IMR-90 (cell line): ENCODE measurements around the gene ACTL6B. TPM values are rescaled to one million over a fixed set of nuclear protein-coding genes. Genes with fewer than 3 reads are reported as not detected.

Experiments
- ATAC-seq: fragments of 200-7000 bp; cut with Tn5 transposase; 2 replicates; pipeline ENCODE4 v1.9.1; 2020; ENCODE audit warnings: low read depth, mild to moderate bottlenecking, moderate library complexity
- BruUV-seq: library from RNA; stranded (reverse); fragments of 400-500 nt; replicated peaks from 2 replicates; lab custom pipeline; 2021; lab: Mats Ljungman, UMichigan
- CTCF ChIA-PET: fragments of 300-600 bp; formaldehyde crosslinking; extraction: SDS; loops from one replicate; lab custom pipeline; 2021; ENCODE audit warnings: antibody characterized with exemption; lab: Yijun Ruan, JAX
- POLR2A ChIA-PET: fragments of 300-600 bp; sonication (Branson Sonifier 250); formaldehyde crosslinking; loops from one replicate; lab custom pipeline; 2022; ENCODE audit warnings: antibody characterized with exemption; ENCODE audit not compliant: unreplicated experiment; lab: Charles Lee
- DNase-seq: peaks from one replicate; pipeline ENCODE4 v3.0.0; 2013
- H2AFZ ChIP-seq: replicated peaks from 2 replicates; pipeline ENCODE3; 2013; ENCODE audit warnings: low read length, mild to moderate bottlenecking; ENCODE audit not compliant: poor library complexity
- H2AK5ac ChIP-seq: 2 replicates; pipeline ENCODE4 v1.6.1; 2013; ENCODE audit warnings: low read depth, low read length, inconsistent platforms
- H2AK9ac ChIP-seq: replicated peaks from 2 replicates; pipeline ENCODE3; 2013; ENCODE audit warnings: mild to moderate bottlenecking, low read depth, low read length, moderate library complexity; ENCODE audit not compliant: poor library complexity
- H2BK120ac ChIP-seq: 2 replicates; pipeline ENCODE4 v1.6.1; 2013; ENCODE audit warnings: low read depth, low read length, inconsistent platforms
- H2BK15ac ChIP-seq: 3 replicates; pipeline ENCODE4 v1.6.1; 2013; ENCODE audit warnings: low read depth, low read length, inconsistent platforms
- H2BK20ac ChIP-seq: 2 replicates; pipeline ENCODE4 v1.6.1; 2013; ENCODE audit warnings: low read depth, mild to moderate bottlenecking, inconsistent platforms, low read length, moderate library complexity
- H2BK5ac ChIP-seq: 2 replicates; pipeline ENCODE4 v1.6.1; 2013; ENCODE audit warnings: mild to moderate bottlenecking, low read depth, low read length, inconsistent platforms; ENCODE audit not compliant: poor library complexity, severe bottlenecking
- H3K14ac ChIP-seq: replicated peaks from 2 replicates; pipeline ENCODE4 v1.6.1; 2013; ENCODE audit warnings: low read depth, low read length, inconsistent platforms
- H3K18ac ChIP-seq: 2 replicates; pipeline ENCODE4 v1.6.1; 2013; ENCODE audit warnings: low read depth, low read length, control low read depth
- H3K23ac ChIP-seq: 2 replicates; pipeline ENCODE4 v1.6.1; 2013; ENCODE audit warnings: low read depth, low read length, inconsistent platforms
- H3K27ac ChIP-seq: 2 replicates; pipeline ENCODE4 v1.5.1; 2013; ENCODE audit warnings: mild to moderate bottlenecking, control low read depth, low read length; ENCODE audit not compliant: insufficient read depth
- H3K27me3 ChIP-seq: 2 replicates; pipeline ENCODE4 v1.6.1; 2013; ENCODE audit warnings: low read length; ENCODE audit not compliant: control insufficient read depth, insufficient read depth
- H3K36me3 ChIP-seq: 2 replicates; pipeline ENCODE4 v1.6.1; 2013; ENCODE audit warnings: low read length, mixed read lengths; ENCODE audit not compliant: control insufficient read depth, insufficient read depth
- H3K4ac ChIP-seq: 2 replicates; pipeline ENCODE4 v1.6.1; 2013; ENCODE audit warnings: low read depth, low read length, inconsistent platforms
- H3K4me1 ChIP-seq: 2 replicates; pipeline ENCODE4 v1.6.1; 2013; ENCODE audit warnings: low read length, mixed read lengths; ENCODE audit not compliant: control insufficient read depth, insufficient read depth
- H3K4me2 ChIP-seq: 2 replicates; pipeline ENCODE4 v1.6.1; 2013; ENCODE audit warnings: low read depth, mild to moderate bottlenecking, control low read depth, low read length, moderate library complexity
- H3K4me3 ChIP-seq: 2 replicates; pipeline ENCODE4 v1.5.1; 2013; ENCODE audit warnings: low read depth, mild to moderate bottlenecking, control low read depth, low read length, moderate library complexity; ENCODE audit not compliant: insufficient read depth
- H3K56ac ChIP-seq: 2 replicates; pipeline ENCODE4 v1.6.1; 2013; ENCODE audit warnings: low read length, inconsistent platforms; ENCODE audit not compliant: insufficient read depth; ENCODE audit errors: extremely low read depth
- H3K79me1 ChIP-seq, 2 experiments: 2 replicates each; pipeline ENCODE4 v1.6.1; 2013; ENCODE audit warnings: low read length in 2 of 2, inconsistent platforms in 1 of 2, low read depth in 1 of 2
- H3K9ac ChIP-seq: 2 replicates; pipeline ENCODE4 v1.6.1; 2013; ENCODE audit warnings: low read depth, low read length, control low read depth
- H3K9me1 ChIP-seq: 2 replicates; pipeline ENCODE4 v1.6.1; 2013; ENCODE audit warnings: low read length, inconsistent platforms; ENCODE audit not compliant: insufficient read depth
- H3K9me3 ChIP-seq: 2 replicates; pipeline ENCODE4 v1.6.1; 2013; ENCODE audit warnings: low read length; ENCODE audit not compliant: control insufficient read depth, insufficient read depth
- H4K20me1 ChIP-seq: 2 replicates; pipeline ENCODE4 v1.6.1; 2013; ENCODE audit warnings: low read length, inconsistent platforms; ENCODE audit not compliant: insufficient read depth
- H4K5ac ChIP-seq: 2 replicates; pipeline ENCODE4 v1.6.1; 2013; ENCODE audit warnings: mild to moderate bottlenecking, low read depth, low read length, control low read depth
- H4K8ac ChIP-seq, 2 experiments: 2 replicates each; pipeline ENCODE4 v1.6.1; 2013; ENCODE audit warnings: low read depth in 2 of 2, low read length in 2 of 2, control low read depth in 1 of 2, inconsistent platforms in 1 of 2
- H4K91ac ChIP-seq: 2 replicates; pipeline ENCODE4 v1.6.1; 2013; ENCODE audit warnings: low read depth, low read length, inconsistent platforms; ENCODE audit not compliant: insufficient read depth
- USF2 ChIP-seq: fragments of 150-350 bp; IDR thresholded peaks from 2 replicates; pipeline ENCODE4 v1.6.1; 2017; ENCODE audit warnings: mild to moderate bottlenecking, antibody characterized with exemption, low read length, low read depth
- WGBS, 2 experiments: methylation state at CpG; one replicate each; pipeline versions ENCODE4 v1.1.5 to v1.1.7; 2013; ENCODE audit warnings: missing lambda C conversion rate in 2 of 2; ENCODE audit not compliant: insufficient read length in 1 of 2; ENCODE audit errors: extremely low coverage in 2 of 2; 5-methylcytosine and 5-hydroxymethylcytosine counted together
- dilution Hi-C: fragments of 300-500 bp; cut with HindIII; formaldehyde crosslinking; loops from one replicate; pipeline ENCODE4 v1.14.3; 2018; ENCODE audit warnings: low sequenced_read_pairs; ENCODE audit not compliant: unreplicated experiment
- in situ Hi-C: fragments of 300-500 bp; cut with MboI; formaldehyde crosslinking; loops from 3 replicates; pipeline ENCODE4 v1.14.3; 2019; ENCODE audit warnings: low sequenced_read_pairs, inconsistent platforms, mixed read lengths
- intact Hi-C: fragments of 100-400 bp; cut with micrococcal nuclease; formaldehyde crosslinking; loops from 2 replicates; pipeline ENCODE4 v1.10.0; 2022
- polyA plus RNA-seq, 3 experiments: library from polyadenylated mRNA; depleted of rRNA; stranded (reverse); fragments of >200 nt; gene quantifications; 2 replicates each; pipeline ENCODE4 v1.2.3, GENCODE V29; 2012; ENCODE audit warnings: low replicate concordance in 1 of 3
- total RNA-seq: library from RNA; depleted of rRNA; stranded (reverse); fragments of >200 nt; gene quantifications from 2 replicates; pipeline ENCODE4 v1.2.3, GENCODE V29; 2012

Gene ACTL6B
- total and polyA plus RNA-seq, 2 of the 4 experiments (the other 2 are of a cell fraction): not detected

- no peak for TF ChIP-seq USF2
- in situ Hi-C loops (loop anchor here (10.0 kb wide), 1 partner anchor 231 kb away; the partner anchor contains the start of gene SPACDR), intact Hi-C loops (no loop called here), dilution Hi-C loops (no loop called here)
- DNase-seq (no peak), ATAC-seq (no peak)
- no peak overlapping the region for H4K8ac ChIP-seq
- H3K4me1 ChIP-seq: peaks cover 14% of the 10 kb centered on the region
- POLR2A ChIA-PET: no interaction called here
- H2BK5ac ChIP-seq: no peak overlapping the region
- no peak overlapping the region for H4K91ac ChIP-seq
- H3K9me3 ChIP-seq: no peaks in the 10 kb centered on the region
- H2AK9ac ChIP-seq: no peak overlapping the region
- H2BK15ac ChIP-seq: no peak overlapping the region
- no peak overlapping the region for H3K4me3 ChIP-seq
- H4K20me1 ChIP-seq: peaks cover 23% of the 10 kb centered on the region
- H3K36me3 ChIP-seq: no peaks in the 10 kb centered on the region; the same call in 1 of the 2 replicates
- peaks cover 5% of the 10 kb centered on the region; the same call in 1 of the 2 replicates for H3K27me3 ChIP-seq
- H4K5ac ChIP-seq: no peak overlapping the region
- no peak overlapping the region for H2BK20ac ChIP-seq
- no peak overlapping the region for H2AFZ ChIP-seq
- no peak overlapping the region for H3K18ac ChIP-seq
- H2AK5ac ChIP-seq: no peak overlapping the region
- CTCF ChIA-PET: interaction anchor here (0.7 to 1.5 kb wide), 3 partner anchors 10 to 156 kb away, joined by 3 to 4 read pairs (median 4); partner anchors contain the start of genes POP7 and SLC12A9
- H3K4me2 ChIP-seq: no peak overlapping the region
- no peak overlapping the region for H3K14ac ChIP-seq
- no peak overlapping the region for H3K56ac ChIP-seq
- no peak overlapping the region for H3K27ac ChIP-seq
- WGBS, 2 experiments: 70% methylated on average over 2 of the region's 6 CpGs; no CpG with 5 or more reads in 1 of the 2 experiments
- no peaks in the 10 kb centered on the region for H3K9me1 ChIP-seq
- H3K4ac ChIP-seq: no peak overlapping the region
- H3K9ac ChIP-seq: no peak overlapping the region
- no TSS peak for BruUV-seq
- H2BK120ac ChIP-seq: no peak overlapping the region
- H3K23ac ChIP-seq: no peak overlapping the region
- H3K79me1 ChIP-seq: peaks cover 17 to 24% of the 10 kb centered on the region in 2 experiments
Observed at GRCh38 chr7:100696123-100696521, 39.9 kb upstream of the ACTL6B start.
